Activated CD4-positive, alpha-beta T cell treated with anti-CD3 and anti-CD28 coated beads, Interleukin-2, amount 50 U/mL, for 1 hour (primary cell): ENCODE data around the gene ASB18.

ENCODE experiments used
- DNase-seq: peaks from one replicate; pipeline ENCODE4 v3.0.0-alpha.2; 2020

ASB18 gene

DNA sequence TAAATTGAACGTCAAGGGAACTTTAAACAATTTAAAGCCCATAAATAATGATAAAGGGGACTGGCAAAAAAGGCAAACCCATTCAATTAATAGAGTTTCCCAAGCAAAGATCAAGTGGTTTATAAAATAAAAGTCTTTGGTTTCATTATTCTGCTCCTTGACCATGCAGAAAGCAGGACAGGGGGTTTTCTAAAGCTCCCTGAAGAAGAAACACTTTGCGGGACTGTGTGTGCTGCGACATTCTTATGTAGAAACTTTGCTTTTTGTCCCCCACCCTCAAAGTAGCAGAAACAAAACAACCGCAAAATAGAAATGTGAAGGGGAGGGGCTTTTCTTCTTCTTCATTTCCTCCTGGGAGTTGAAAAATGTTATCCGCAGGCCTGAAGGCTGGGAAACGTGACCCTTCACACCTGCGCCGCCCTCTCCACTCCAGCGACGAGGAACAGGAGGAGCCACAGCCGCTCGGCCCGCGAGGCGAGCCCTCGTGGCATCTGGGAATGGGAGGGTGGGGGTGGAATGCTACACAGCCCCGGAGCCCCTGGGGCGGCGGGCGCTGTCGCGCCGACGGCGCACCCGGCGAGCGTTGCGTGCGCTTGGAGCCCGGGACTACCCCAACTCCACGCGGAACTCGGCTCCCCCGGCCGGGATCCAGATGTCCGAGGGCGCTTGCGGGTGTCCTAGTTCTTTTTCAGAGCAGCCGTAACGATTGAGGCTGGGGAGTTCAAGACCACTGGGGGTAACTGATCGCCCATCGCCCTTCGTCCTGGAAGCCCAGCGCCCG is 91.8 kb downstream of the ASB18 start:
- no peak for DNase-seq

DNA sequence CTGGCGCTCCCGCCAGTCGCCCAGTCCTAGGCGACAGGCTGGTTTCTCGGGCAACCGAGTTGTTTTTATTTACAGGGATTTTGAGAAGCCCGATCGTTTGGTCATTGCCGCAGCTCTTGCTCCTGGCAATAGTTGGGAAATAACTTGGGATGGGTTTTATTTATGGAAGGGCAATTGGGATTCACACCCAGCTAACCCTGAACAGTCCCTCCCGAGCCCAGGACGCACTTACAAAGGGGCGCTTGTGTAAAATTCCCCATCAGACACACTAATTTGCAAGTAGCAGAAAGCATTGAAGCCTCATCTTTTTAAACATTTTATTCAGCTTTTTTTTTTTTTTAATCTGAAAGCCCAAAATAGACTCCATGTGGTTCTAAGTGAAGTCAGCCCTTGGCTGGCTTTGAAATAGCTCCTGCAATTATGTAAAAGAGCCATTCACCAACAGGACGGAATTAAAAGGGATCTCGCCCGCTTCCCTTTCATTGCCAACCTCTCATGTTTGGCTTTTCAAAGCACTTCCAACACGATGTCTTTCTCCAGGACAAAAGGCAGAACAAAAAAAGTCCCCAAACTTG is 92.4 kb downstream of the ASB18 start:
- DNase-seq, result no peak

DNA sequence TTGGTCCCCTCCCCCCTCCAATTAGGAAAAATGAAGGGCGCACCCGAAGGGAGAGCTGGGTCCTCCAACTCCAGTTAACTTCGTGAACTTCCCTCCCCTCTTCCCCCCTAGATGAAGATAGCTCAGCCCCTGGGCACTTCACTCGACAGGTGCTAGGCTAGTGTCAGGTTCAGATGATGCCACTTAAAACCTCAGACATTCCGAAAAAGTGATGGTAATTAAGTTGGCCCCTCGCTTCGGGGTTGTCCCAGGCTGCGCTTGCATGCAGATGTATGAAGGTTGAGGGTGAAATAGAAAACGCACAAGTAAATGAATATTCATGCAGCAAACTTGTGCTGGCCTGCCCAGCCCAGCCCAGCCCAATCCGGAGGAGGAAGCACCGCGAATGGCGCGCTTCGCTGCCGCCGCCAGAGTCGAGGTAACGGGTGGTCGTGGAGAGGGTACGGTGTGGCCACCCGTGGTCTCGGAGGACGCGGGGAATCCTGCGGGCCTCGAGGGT is 93.0 kb downstream of the ASB18 start:
- no peak for DNase-seq

GRCh38 chr2:236170590-236171165 is 93.5 kb downstream of the ASB18 start:
- DNase-seq, result no peak

GRCh38 chr2:236169741-236170589 is 94.2 kb downstream of the ASB18 start:
- no peak for DNase-seq

GRCh38 chr2:236169151-236169721 is 95.0 kb downstream of the ASB18 start:
- DNase-seq, result no peak

DNA sequence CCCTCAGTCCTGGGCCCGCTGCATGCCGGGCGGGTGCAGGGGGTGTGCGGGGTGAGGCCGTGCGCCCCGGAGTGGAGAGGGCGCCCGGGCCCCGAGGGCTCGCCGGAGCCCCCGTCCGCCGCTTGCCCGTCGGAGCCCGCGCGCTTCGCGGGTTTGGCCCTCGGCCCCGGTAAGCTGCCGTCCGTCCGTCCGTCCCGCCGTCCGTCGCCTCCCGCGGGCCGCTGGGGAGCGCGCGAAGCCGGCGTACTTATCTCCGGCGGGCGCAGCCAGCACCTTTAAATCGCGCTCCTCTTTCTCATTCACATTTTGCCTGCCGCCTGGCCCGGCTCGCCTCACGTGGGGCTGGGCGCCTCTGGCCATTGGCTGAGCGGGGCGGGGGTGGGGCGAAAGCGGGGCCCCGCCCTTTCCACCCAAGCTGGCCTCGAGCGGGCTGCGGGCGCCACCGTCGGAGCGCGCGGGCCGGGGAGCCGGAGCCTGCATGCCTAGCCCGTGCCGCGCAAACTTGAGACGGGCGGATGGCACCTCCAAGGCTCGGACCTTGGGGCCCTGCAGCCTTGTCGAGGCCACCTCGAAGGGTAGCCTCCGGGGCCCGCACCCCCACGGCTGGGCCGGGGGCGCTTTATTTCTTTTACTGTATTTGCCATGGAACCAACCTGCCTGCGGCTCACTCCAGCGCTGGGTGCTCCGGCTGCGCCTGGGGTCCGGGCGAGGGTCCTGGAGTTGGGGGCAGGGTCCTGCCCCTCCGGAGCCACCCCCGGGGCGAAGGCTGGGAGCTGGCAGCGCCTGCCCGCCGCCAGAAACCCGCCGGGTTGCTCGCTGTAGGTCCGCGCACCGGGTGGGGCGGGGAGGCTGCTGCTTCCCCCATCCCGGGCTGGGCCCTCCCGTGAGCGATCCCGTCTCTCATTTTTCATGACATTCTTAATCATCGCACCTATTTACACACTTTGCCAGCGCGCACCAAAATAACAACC is 95.8 kb downstream of the ASB18 start, which contains the start of gene GBX2:
GBX2 (minus strand) TSS at position 277 of the 971 bp plus-strand sequence. CDS start 415 bp downstream, outside the sequence.
- no peak for DNase-seq

GRCh38 chr2:236167297-236168109 is 96.7 kb downstream of the ASB18 start:
- DNase-seq, result no peak

- DNase-seq, result no peak
Measured at GRCh38 chr2:236166796-236167296, 97.4 kb downstream of the ASB18 start.

- no peak for DNase-seq
Measured at GRCh38 chr2:236165842-236166795, 98.1 kb downstream of the ASB18 start.

DNA sequence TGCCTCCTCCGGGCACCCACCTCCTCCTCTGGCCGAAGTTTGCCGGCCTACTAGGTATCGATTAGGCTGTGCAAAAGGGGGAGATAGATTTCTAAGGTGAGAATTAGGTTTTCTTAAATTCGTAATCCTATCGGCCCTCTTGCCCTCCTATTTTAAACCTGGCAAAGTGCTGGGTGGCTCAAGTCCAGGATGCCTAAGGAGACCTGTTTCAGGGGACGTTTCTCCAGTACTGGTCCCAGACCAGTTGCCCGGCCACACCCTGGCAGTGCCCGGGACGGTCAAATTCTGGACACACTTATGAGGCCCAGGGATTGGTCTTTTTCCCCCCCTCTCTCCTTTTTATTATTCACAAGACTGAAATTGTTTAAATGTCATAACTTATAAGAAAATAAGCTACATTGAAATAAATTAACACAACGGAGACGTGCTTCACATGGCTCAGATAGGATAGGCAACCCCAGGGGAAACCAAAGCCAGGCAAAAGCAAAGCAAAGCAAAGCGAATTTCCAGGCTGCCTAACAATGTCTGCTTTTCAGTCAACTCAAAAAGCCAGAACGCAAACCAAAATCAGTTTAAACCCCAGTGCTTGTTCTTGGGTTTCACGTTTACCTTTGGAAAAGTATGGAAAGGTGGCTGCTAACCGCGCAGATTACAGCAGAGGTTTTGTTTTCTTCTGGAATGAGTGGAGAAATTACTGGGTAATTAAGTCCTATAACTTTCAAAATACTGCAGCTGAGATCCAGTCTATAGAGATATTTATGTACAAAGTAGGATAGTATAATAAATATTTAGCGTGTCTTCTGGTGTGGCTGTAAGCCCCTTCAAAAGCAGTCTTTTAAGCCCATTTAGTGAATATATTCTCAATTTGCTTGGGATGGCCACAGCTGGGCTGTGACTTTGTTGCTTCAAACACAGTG is 99.0 kb downstream of the ASB18 start:
- no peak for DNase-seq

DNA sequence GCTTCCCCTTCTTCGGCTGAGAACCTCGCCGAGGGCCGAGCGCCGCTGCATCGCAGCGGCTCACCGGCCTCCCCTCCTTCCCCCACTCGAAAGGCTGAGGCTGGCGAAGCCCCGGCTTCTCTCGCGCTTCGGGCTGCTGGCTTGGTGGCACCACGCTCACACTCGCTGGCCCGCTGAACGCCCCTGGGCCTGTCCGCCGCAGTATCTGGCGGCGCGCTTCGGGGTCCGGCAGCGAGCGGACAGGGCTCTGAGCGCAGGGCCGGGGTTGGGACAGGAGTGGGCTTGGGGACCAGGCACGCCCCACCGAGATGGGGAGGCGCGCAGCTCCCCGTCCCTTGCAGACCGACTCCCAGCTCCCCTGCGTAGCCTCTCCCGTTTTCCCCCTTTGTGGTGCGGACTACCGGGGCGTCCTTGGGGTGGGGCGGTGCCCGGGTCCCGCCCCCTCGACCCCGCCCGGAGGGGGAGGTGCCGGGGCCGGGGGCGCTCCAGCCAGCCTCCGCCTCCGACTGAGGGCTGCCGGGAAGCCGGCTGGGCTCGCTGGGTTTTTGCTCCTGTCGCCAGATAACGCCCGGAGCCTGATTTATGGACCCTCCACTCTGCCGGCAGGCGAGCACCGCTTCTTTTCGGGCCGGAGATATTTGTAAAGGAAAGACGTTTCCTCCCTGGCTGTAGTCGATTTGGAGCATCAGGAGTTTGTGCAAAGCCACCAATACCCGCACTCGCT is 99.8 kb downstream of the ASB18 start:
- no peak for DNase-seq

- DNase-seq, result no peak
Measured at GRCh38 chr2:236163471-236164200, 100.6 kb downstream of the ASB18 start.

DNA sequence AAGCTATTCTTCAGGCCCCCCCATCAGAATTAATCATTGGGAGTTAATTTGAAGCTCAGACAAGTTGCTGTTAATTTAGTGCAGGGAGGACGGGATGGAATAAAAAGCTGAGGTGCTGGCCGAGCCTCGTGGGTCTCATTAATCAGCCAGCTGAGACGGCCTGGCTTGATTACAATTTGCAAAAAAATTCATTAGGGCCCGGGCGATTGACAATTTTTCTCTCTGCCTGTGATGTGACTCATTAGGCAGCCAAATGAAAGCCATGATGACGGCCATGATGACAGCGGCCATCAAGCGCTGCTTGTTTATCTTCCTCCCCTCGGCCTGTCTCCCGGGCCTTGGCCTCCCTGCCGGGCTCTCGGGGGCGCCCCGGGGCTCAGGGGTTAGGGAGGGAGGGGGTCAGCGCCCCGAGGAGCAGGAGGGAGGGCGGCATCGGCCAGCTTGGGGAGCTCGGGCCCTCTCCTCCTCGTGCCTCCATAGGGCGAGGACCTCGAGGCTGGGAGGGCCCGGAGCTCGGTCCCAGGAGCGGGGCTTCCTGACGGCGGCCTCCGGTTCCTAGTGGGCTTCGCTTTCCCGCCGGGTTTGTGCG is 101.2 kb downstream of the ASB18 start:
- no peak for DNase-seq

DNA sequence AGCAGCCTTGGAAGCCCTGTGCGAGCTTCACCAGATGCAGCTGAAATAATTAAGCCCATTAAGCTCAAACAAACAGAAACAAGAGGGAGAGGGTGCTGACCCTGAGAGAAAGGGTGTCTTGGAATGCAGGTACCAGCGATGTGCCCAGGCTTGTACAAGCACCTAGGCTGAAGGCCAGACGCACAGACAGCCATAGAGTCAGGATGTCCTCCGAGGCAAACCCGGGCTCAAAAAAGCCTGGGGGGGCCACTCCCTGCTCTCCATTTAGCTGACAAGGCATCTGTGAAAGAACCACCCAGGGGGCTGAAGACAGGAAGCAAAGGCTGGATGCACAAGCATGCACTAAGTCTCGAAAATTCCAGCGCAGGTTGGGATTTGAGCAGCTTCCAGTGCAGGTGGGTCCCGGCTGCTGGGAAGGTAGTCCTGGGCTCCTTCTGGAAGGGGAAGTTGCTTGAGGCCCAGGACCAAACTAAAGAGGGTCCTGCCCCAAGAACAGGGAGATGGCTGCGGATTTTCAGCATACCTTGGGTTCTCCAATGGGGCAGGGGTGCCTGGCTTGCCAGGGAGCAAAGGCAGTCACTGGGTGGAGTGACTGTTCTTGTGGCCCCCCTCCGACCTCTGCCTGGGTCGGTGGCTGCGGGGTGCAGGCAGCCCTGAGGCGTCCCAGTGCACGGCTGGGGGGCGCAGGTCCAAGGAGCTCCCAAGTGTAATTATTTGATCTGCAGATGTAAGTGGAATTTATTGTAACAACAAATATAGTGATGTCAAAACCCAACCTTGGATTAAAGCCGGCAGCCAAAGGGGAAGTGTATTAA is 102.0 kb downstream of the ASB18 start:
- DNase-seq, result no peak
